NCI-H187 (cell line): ENCODE results near the gene USP54.

ENCODE experiments used
- DNase-seq, 2 experiments: peaks; one replicate each; lab custom pipeline; 2025; lab: John Stamatoyannopoulos, UW

Gene USP54

GRCh38 chr10:73529089-73529832, 61.9 kb downstream of the USP54 start:
- DNase-seq, result peak in 1 of 2 experiments; percentile 32

DNA sequence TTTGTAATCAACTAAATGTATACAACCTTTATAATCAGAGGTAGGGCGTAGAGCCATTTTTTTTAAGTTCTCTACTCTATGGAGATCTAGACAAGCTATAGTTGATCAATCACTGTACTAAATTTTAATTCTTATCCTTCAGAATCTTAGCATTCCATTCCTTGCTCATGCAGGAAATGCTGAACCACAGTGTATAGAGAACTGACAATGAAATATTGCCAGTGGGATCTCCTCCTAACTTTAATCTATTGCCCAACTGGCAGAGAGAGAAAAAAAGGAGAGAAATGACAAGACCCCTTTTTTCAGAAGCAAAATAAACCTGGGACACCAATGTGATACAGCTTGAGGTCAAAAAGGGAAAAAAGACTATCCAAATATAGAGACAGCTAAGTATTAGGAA, 68.9 kb downstream of the USP54 start:
- no peak for DNase-seq

- no peak for DNase-seq
Measured at GRCh38 chr10:73519336-73519735, 71.8 kb downstream of the USP54 start.

GRCh38 chr10:73517166-73517888, 73.8 kb downstream of the USP54 start:
- DNase-seq, result no peak

DNA sequence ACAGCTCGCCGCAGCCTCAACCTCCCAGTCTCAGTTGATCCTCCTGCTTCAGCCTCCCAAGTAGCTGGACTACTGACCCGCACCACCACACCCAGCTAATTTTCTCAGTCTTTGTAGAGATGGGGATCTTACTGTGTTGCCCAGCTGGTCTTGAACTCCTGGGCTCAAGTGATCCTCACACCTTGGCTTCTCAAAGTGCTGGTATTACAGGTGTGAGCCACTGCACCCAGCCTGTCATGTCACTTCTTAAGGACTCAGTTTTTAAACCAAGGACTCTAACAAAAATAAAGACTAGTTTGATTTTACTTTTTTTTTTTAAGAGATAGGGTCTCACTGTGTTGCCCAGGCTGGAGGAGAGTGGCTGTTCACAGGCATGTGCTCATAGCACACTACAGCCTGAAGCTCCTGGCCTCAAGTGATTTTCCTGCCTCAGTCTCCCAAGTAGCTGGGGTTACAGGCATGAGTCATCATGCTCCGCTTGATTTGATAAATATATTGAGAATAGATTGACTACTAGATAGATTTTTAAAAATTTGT, 78.9 kb downstream of the USP54 start:
- DNase-seq, result no peak

DNA sequence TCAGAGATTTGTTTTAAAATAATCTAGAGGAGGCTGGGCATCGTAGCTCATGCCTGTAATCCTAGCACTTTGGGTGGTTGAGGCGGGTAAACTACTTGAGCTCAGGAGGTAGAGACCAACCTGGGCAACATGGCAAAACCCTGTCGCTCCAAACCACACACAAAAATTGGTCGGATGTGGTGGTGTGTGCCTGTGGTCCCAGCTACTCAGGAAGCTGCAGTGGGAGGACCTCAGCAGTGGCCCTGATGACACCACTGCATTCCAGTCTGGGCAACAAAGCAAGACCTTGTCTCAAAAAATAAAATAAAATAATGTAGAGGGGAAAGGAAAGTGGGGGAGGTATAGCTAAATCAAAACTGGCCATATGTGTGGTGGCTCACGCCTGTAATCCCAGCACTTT, 81.4 kb downstream of the USP54 start:
- DNase-seq, result no peak

GRCh38 chr10:73506491-73506890, 84.7 kb downstream of the USP54 start:
- DNase-seq, result no peak

DNA sequence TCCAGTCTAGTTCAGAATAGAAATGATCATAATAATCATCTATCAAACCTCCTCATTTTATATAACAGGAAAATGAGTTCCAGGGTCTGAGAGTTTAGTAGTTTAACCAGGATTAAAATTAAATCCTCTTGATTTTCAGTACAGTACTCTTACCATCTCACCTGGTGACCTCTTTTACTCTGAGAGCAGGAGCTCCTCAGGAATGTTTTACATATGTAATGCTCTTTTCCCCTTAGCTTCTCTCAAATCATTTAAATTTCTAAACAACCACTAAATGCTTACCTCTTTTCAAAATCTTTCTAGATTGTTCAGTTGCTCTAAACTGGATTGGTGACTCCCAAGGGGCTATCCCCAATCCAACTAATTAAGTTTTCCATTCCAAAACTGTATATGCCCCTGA, 85.1 kb downstream of the USP54 start:
- no peak for DNase-seq

- DNase-seq, result no peak
Measured at GRCh38 chr10:73503037-73503436, 88.1 kb downstream of the USP54 start.

- no peak for DNase-seq
Measured at GRCh38 chr10:73501651-73502050, 89.5 kb downstream of the USP54 start.

- DNase-seq, result no peak
Measured at GRCh38 chr10:73497623-73498022, 93.5 kb downstream of the USP54 start.

DNA sequence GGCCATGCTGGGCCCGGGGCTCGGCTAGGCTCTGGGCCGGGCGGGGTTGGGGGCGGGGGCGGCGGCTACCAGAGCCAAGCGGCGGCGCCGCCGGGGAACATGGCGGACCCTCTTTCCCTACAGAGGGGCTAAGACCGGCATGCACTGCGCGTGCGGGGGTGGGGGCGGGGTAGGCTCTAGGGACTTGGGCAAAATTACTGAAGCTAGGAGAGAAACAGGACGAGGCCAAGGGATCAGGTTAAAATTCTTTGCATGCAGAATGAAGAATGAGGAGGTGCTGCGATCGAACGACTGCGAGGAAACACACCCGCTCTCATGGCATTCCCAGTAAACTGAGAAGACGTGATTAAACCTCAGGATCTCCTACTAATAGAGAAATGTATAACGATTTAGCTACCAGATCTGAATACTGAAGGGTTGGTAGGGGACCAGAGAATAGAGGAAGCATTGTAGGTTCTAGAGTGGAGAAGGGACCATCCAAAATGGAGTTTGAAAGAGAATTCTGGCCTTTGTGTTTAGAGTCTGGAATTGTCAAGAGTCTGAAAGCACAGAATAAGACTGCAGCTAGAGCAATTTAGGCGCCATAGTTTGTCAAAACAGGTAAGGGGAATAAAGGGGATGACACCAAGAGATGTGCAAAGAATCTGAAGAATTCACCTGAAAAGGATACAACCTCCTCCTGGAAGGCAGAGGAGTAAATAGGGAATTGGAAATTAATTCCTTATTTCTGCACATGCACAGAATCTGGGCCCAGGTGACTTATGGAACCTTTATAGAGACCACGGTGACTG, 95.1 kb downstream of the USP54 start, which contains the start of gene PPP3CB:
PPP3CB (minus strand) TSS at position 141 of the 791 bp plus-strand sequence; CDS start at position 6, 135 bp downstream.
- peak; percentile 53 to 87 for DNase-seq

- peak; percentile 23 to 24 for DNase-seq
Measured at GRCh38 chr10:73495226-73495883, 95.8 kb downstream of the USP54 start.

DNA sequence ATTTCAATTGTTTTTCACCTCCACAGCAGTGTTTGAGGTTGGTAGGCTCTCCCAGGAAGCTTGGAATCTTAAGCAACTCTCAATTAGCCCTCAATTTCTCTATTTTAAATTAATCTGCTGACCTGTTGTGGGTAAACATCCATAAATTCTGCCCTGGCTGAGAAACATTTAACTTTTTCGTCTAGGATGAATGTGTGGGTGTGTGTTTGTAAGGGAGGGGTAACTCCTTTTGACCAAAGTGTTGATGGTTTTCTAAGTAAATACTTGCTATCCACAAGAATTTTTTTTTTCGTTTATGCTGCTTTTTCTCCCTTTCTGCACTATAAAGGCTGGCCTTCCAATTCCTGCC, 96.3 kb downstream of the USP54 start:
- DNase-seq, result no peak

GRCh38 chr10:73494213-73494612, 96.9 kb downstream of the USP54 start:
- no peak for DNase-seq

DNA sequence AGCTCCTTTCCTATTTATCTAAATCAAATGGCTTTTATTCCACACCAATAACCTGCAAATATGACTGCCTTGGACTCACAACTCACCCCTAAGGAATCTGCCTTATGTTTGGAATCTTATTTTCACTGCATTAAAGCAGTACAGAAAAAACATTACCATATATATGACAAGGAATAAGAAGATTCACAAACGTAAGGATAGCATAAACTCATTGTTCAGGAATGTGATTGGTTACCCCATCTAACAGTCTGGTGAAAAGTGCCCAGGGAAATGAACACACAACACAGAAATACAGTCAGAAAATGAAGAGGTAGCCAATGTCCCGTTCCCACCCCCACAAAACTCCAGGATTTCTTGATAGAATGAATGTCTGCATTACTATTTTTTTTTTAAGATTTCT, 97.4 kb downstream of the USP54 start:
- DNase-seq, result no peak

DNA sequence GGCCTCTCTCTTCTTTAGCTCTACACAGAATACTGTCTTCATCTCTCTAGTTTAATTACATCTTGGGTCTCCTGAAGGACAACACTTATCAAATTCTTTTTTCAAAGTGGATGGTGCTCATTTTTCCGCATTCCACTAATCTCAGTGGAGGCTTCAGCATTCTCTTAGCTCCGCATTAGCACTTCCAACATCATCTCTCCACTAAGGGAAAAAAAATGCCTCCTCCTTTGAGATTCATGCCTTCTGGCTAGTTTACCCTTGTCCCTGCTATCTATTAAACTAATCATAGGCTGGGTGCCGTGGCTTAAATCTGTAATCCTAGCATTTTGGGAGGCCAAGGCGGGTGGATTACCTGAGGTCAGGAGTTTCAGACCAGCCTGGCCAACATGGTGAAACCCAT, 104.5 kb downstream of the USP54 start:
- DNase-seq, result no peak

DNA sequence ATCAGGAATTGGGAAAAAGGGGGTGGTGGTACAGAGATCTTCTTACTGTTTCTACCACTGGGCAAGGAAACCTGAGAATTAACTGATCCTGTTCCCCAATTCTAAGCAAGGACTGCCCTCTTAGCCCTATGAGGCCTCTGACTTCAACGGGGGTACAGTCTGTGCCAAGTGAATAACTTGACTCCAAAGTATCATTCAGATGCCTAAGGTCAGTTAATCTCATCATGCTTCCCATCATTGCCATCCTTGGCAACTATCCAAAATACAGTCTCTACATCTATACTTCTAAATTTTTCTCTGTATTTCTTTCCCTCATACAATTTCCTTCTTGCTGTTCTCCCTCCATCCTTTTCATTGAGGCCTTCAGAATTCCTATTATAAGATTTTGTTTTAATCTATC, 105.8 kb downstream of the USP54 start:
- DNase-seq, result no peak

DNA sequence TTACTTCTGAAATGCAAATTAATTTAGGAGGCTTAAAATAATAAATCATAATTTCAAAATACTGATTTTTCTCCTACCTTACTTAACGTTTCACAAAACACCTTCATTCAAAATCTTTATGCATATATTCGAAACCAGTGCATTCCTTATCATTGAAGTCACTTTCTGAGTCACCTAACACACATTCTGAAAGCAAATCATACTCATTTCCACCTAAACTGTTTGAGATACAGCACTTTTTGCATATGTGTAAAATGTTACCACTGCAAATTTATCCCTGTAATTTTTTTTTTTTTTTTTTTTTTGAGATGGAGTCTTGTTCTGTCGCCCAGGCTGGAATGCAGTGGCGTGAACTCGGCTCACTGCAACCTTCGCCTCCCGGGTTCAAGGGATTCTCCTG, 111.0 kb downstream of the USP54 start:
- DNase-seq, result no peak

DNA sequence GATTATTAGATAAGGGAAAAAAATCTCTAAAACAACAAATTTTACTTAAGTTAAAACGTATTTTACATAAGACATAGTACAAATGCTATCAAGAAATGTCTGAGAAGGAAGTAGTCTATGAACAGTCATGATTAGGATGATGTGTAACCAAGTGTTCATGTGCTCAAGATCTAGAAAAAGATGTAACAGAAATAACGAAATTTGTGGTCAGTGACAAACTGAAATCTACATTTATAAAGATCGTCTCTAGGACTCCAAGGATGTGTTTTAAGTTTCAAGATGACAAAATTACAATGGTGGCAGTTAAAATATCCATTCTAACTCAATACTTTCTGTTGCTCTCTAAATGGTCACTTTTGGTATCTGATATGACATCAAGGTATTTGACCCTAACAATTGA, 112.5 kb downstream of the USP54 start:
- DNase-seq, result no peak

DNA sequence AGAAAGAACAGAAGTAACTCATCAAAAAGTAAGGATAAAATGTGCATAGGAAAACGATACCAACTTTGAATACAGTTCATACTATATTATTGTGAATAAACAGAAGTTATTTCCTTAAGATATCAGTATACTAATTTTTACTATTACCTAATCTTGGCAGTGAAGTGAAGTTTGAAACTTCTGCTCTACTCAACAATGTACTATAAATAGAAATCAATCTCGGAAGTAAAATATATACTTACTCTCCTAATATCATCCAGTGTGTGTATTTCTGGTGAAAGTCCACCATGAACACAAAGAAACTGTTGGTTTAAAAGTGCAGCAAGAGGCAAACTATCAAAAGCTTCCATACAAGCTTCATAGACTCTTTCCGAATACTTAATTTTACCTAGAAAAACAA, 119.9 kb downstream of the USP54 start:
- DNase-seq, result no peak

GRCh38 chr10:73469579-73469978, 121.6 kb downstream of the USP54 start:
- no peak for DNase-seq
